ENCODE results near the gene SRP9.
A peak's percentile ranks its signal among the peaks of the same experiment; 100 is the strongest.

Gene SRP9

GRCh38 chr1:225777583-225778336 lies at the start of gene SRP9:
Gene SRP9 (plus strand): TSS chr1:225777826. CDS start chr1:225777941, 115 bp downstream.
- DNase-seq (ENCODE audit: low read depth), result peak; percentile 90

- DNase-seq (ENCODE audit: low read depth), result no peak
These were observed 46.1 kb upstream of the SRP9 start for GRCh38 chr1:225731491-225731890.

- DNase-seq (ENCODE audit: low read depth), result no peak
These were observed 44.4 kb upstream of the SRP9 start for GRCh38 chr1:225733254-225733653.

- peak; percentile 93 for DNase-seq (ENCODE audit: low read depth)
These were observed 42.1 kb upstream of the SRP9 start for GRCh38 chr1:225735252-225736149.

- DNase-seq (ENCODE audit: low read depth), result no peak
These were observed 41.1 kb upstream of the SRP9 start for GRCh38 chr1:225736437-225737098.

GRCh38 chr1:225737161-225737560 lies 40.5 kb upstream of the SRP9 start:
- no peak for DNase-seq (ENCODE audit: low read depth)

- DNase-seq (ENCODE audit: low read depth), result no peak
These were observed 39.8 kb upstream of the SRP9 start for GRCh38 chr1:225737866-225738265.

GRCh38 chr1:225738763-225739162 lies 38.9 kb upstream of the SRP9 start:
- DNase-seq (ENCODE audit: low read depth), result no peak

GRCh38 chr1:225739542-225740107 lies 38.0 kb upstream of the SRP9 start:
- no peak for DNase-seq (ENCODE audit: low read depth)

- DNase-seq (ENCODE audit: low read depth), result no peak
These were observed 32.9 kb upstream of the SRP9 start for GRCh38 chr1:225744745-225745144.

- DNase-seq (ENCODE audit: low read depth), result no peak
These were observed 32.4 kb upstream of the SRP9 start for GRCh38 chr1:225745273-225745672.

GRCh38 chr1:225746361-225747179 lies 31.1 kb upstream of the SRP9 start:
- DNase-seq (ENCODE audit: low read depth), result peak; percentile 80

- no peak for DNase-seq (ENCODE audit: low read depth)
These were observed 30.1 kb upstream of the SRP9 start for GRCh38 chr1:225747566-225747965.

GRCh38 chr1:225748529-225748928 lies 29.1 kb upstream of the SRP9 start:
- DNase-seq (ENCODE audit: low read depth), result no peak

GRCh38 chr1:225749706-225750105 lies 27.9 kb upstream of the SRP9 start:
- no peak for DNase-seq (ENCODE audit: low read depth)

- no peak for DNase-seq (ENCODE audit: low read depth)
These were observed 27.2 kb upstream of the SRP9 start for GRCh38 chr1:225750420-225750819.

- DNase-seq (ENCODE audit: low read depth), result no peak
These were observed 26.5 kb upstream of the SRP9 start for GRCh38 chr1:225750875-225751824.

GRCh38 chr1:225752245-225752644 lies 25.4 kb upstream of the SRP9 start:
- DNase-seq (ENCODE audit: low read depth), result no peak

GRCh38 chr1:225754940-225755641 lies 22.5 kb upstream of the SRP9 start:
- peak; percentile 94 for DNase-seq (ENCODE audit: low read depth)
